Ovary (tissue), 3 donors: Measurements from ENCODE around the gene PTH1R.

ENCODE experiments used
- CTCF ChIP-seq, 3 donors: fragments of 450-650 bp in 2 of 3; fragments of 200-600 bp in 1 of 3; IDR thresholded peaks; one replicate each; pipeline versions ENCODE4 v1.5.1 to v1.8.0; 2016 to 2022; ENCODE audit warnings: antibody characterized with exemption in 3 of 3, mild to moderate bottlenecking in 1 of 3
- POLR2A ChIP-seq: fragments of 450-650 bp; IDR thresholded peaks from one replicate; pipeline ENCODE4 v1.6.1; 2017; ENCODE audit warnings: antibody characterized with exemption, mild to moderate bottlenecking, moderate library complexity
- donor health status: DM: no; HTN: no; CAD: no.

- TF ChIP-seq POLR2A = no peak
- TF ChIP-seq CTCF (IDR thresholded peaks at IDR 0.05) = no peak
These were observed 54.3 kb downstream of the PTH1R start for GRCh38 chr3:46931631-46932331.
